HUES6 (cell line): ENCODE measurements around the gene B4GALT5.
"Not testable (repeated sequence)": the region's sequence is repeated elsewhere in the genome, so short reads cannot be mapped to it uniquely, and the experiment has no call there.

Experiments
- H3K27ac ChIP-seq: 2 replicates; pipeline ENCODE4 v1.7.0; 2013; ENCODE audit warnings: low read depth, mild to moderate bottlenecking, low read length, inconsistent platforms
- H3K27me3 ChIP-seq: 2 replicates; pipeline ENCODE4 v1.6.1; 2013; ENCODE audit warnings: low read length; ENCODE audit not compliant: control insufficient read depth, insufficient read depth
- H3K36me3 ChIP-seq: 2 replicates; pipeline ENCODE4 v1.6.1; 2013; ENCODE audit warnings: low read length; ENCODE audit not compliant: control insufficient read depth, insufficient read depth
- H3K4me1 ChIP-seq: 2 replicates; pipeline ENCODE4 v1.6.1; 2013; ENCODE audit warnings: low read length; ENCODE audit not compliant: control insufficient read depth, insufficient read depth
- H3K4me3 ChIP-seq: 2 replicates; pipeline ENCODE4 v1.5.1; 2013; ENCODE audit warnings: low read depth, low read length
- H3K9ac ChIP-seq: one replicate; pipeline ENCODE4 v1.6.1; 2013; ENCODE audit warnings: mild to moderate bottlenecking, low read length
- H3K9me3 ChIP-seq: 2 replicates; pipeline ENCODE4 v1.6.1; 2013; ENCODE audit warnings: low read depth, low read length; ENCODE audit not compliant: control insufficient read depth, insufficient read depth

B4GALT5 gene

GRCh38 chr20:49712118-49712517, 1.6 kb downstream of the B4GALT5 start:
- Histone ChIP-seq H3K4me3 (peak overlapping the region; percentile 82), H3K36me3 (no peaks in the 10 kb centered on the region), H3K9me3 (no peaks in the 10 kb centered on the region), H3K4me1 (peaks cover 18% of the 10 kb centered on the region), H3K9ac (no peak overlapping the region), H3K27me3 (no peaks in the 10 kb centered on the region), H3K27ac (no peak overlapping the region)

GRCh38 chr20:49711667-49711987, 2.1 kb downstream of the B4GALT5 start:
- no peaks in the 10 kb centered on the region for H3K9me3 ChIP-seq
- no peak overlapping the region for H3K9ac ChIP-seq
- peak overlapping the region; percentile 82 for H3K4me3 ChIP-seq
- no peaks in the 10 kb centered on the region for H3K36me3 ChIP-seq
- no peak overlapping the region for H3K27ac ChIP-seq
- peaks cover 23% of the 10 kb centered on the region for H3K4me1 ChIP-seq
- H3K27me3 ChIP-seq: no peaks in the 10 kb centered on the region

GRCh38 chr20:49710971-49711666, 2.6 kb downstream of the B4GALT5 start:
- H3K36me3 ChIP-seq: no peaks in the 10 kb centered on the region
- no peak overlapping the region for H3K9ac ChIP-seq
- no peaks in the 10 kb centered on the region for H3K27me3 ChIP-seq
- H3K9me3 ChIP-seq: no peaks in the 10 kb centered on the region
- H3K4me3 ChIP-seq: no peak overlapping the region
- peaks cover 28% of the 10 kb centered on the region for H3K4me1 ChIP-seq
- no peak overlapping the region for H3K27ac ChIP-seq

GRCh38 chr20:49707118-49707517, 6.6 kb downstream of the B4GALT5 start:
- H3K4me1 ChIP-seq: peaks cover 37% of the 10 kb centered on the region
- no peaks in the 10 kb centered on the region for H3K9me3 ChIP-seq
- no peak overlapping the region for H3K27ac ChIP-seq
- no peak overlapping the region for H3K4me3 ChIP-seq
- no peaks in the 10 kb centered on the region for H3K36me3 ChIP-seq
- no peak overlapping the region for H3K9ac ChIP-seq
- no peaks in the 10 kb centered on the region for H3K27me3 ChIP-seq

GRCh38 chr20:49706630-49707091, 7.0 kb downstream of the B4GALT5 start:
- H3K36me3 ChIP-seq: no peaks in the 10 kb centered on the region
- H3K9ac ChIP-seq: no peak overlapping the region
- H3K27ac ChIP-seq: no peak overlapping the region
- no peaks in the 10 kb centered on the region for H3K9me3 ChIP-seq
- H3K4me3 ChIP-seq: no peak overlapping the region
- no peaks in the 10 kb centered on the region for H3K27me3 ChIP-seq
- H3K4me1 ChIP-seq: peaks cover 36% of the 10 kb centered on the region

- H3K9ac ChIP-seq, H3K4me3 ChIP-seq, H3K27ac ChIP-seq, H3K27me3 ChIP-seq, H3K36me3 ChIP-seq, H3K9me3 ChIP-seq: not testable (repeated sequence)
- peaks cover 36% of the 10 kb centered on the region for H3K4me1 ChIP-seq
Observed at GRCh38 chr20:49705893-49706292, 7.8 kb downstream of the B4GALT5 start.

GRCh38 chr20:49705358-49705757, 8.3 kb downstream of the B4GALT5 start:
- Histone ChIP-seq H3K27me3 (no peaks in the 10 kb centered on the region), H3K4me1 (peaks cover 36% of the 10 kb centered on the region), H3K9me3 (no peaks in the 10 kb centered on the region), H3K36me3 (no peaks in the 10 kb centered on the region), H3K9ac (no peak overlapping the region), H3K27ac (no peak overlapping the region), H3K4me3 (no peak overlapping the region)

- no peaks in the 10 kb centered on the region for H3K9me3 ChIP-seq
- H3K4me3 ChIP-seq: no peak overlapping the region
- no peak overlapping the region for H3K9ac ChIP-seq
- H3K36me3 ChIP-seq: no peaks in the 10 kb centered on the region
- no peak overlapping the region for H3K27ac ChIP-seq
- no peaks in the 10 kb centered on the region for H3K27me3 ChIP-seq
- peaks cover 40% of the 10 kb centered on the region for H3K4me1 ChIP-seq
Observed at GRCh38 chr20:49704932-49705336, 8.7 kb downstream of the B4GALT5 start.

GRCh38 chr20:49701916-49702315, 11.8 kb downstream of the B4GALT5 start:
- H3K9me3 ChIP-seq: no peaks in the 10 kb centered on the region
- H3K4me1 ChIP-seq: peaks cover 52% of the 10 kb centered on the region
- no peak overlapping the region for H3K4me3 ChIP-seq
- no peaks in the 10 kb centered on the region for H3K36me3 ChIP-seq
- no peaks in the 10 kb centered on the region for H3K27me3 ChIP-seq
- H3K27ac ChIP-seq: no peak overlapping the region
- no peak overlapping the region for H3K9ac ChIP-seq

GRCh38 chr20:49701241-49701790, 12.4 kb downstream of the B4GALT5 start:
- Histone ChIP-seq H3K27me3 (no peaks in the 10 kb centered on the region), H3K27ac (no peak overlapping the region), H3K36me3 (no peaks in the 10 kb centered on the region), H3K4me1 (peaks cover 49% of the 10 kb centered on the region), H3K9me3 (no peaks in the 10 kb centered on the region), H3K9ac (no peak overlapping the region), H3K4me3 (no peak overlapping the region)

- Histone ChIP-seq H3K9me3 (no peaks in the 10 kb centered on the region), H3K9ac (no peak overlapping the region), H3K27me3 (no peaks in the 10 kb centered on the region), H3K36me3 (no peaks in the 10 kb centered on the region), H3K27ac (no peak overlapping the region), H3K4me3 (no peak overlapping the region), H3K4me1 (peaks cover 46% of the 10 kb centered on the region)
Observed at GRCh38 chr20:49700411-49701185, 13.1 kb downstream of the B4GALT5 start.
